ENCODE data around the gene CDYL. TPM values are rescaled to one million over a fixed set of nuclear protein-coding genes. Genes with fewer than 3 reads are reported as not detected.

Gene CDYL
- polyA plus RNA-seq, 3 donors, result 2.9 to 21.2 (median 4.2) TPM

GRCh38 chr6:4760773-4761172 is 15.4 kb upstream of the CDYL start:
- Histone ChIP-seq H3K36me3 (replicated peaks in 1 of 2; ENCODE audit: control insufficient read depth in 1 of 2, insufficient read depth in 2 of 2, low read length in 2 of 2) (no peaks in the 10 kb centered on the region), H3K4me2 (replicated peaks; ENCODE audit: extremely low read depth, low read length, poor library complexity, severe bottlenecking) (no peak overlapping the region), H3K79me2 (ENCODE audit: insufficient read depth, low read length) (no peaks in the 10 kb centered on the region), H2AFZ (ENCODE audit: insufficient read depth, low read depth, low read length, poor library complexity, severe bottlenecking) (no peak overlapping the region), H3K27ac (ENCODE audit: low read depth in 1 of 2, low read length in 2 of 2) (no peak overlapping the region), H3K4me3 (replicated peaks in 1 of 3; ENCODE audit: low read depth in 2 of 3, low read length in 3 of 3) (no peak overlapping the region), H3K4me1 (ENCODE audit: control insufficient read depth in 1 of 2, insufficient read depth in 2 of 2, low read length in 2 of 2) (no peaks in the 10 kb centered on the region), H4K20me1 (ENCODE audit: insufficient read depth, low read length) (no peaks in the 10 kb centered on the region), H3K9ac (ENCODE audit: insufficient read depth, low read length, poor library complexity, severe bottlenecking) (no peak overlapping the region), H3K9me3 (replicated peaks in 1 of 2; ENCODE audit: control insufficient read depth in 1 of 2, insufficient read depth in 1 of 2, low read length in 2 of 2) (peaks cover 5 to 18% of the 10 kb centered on the region in 2 donors), H3K27me3 (ENCODE audit: control insufficient read depth in 2 of 2, insufficient read depth in 2 of 2, low read length in 2 of 2) (no peaks in the 10 kb centered on the region)
- Mint-ChIP-seq H3K27ac (no peak overlapping the region), H3K36me3 (no peaks in the 10 kb centered on the region), H3K4me3 (no peak overlapping the region), H3K27me3 (ENCODE audit: low read depth in 3 of 3) (peaks cover 4 to 18% (median 4%) of the 10 kb centered on the region in 3 donors), H3K4me1 (no peaks in the 10 kb centered on the region), H3K9me3 (peaks cover 13 to 29% (median 19%) of the 10 kb centered on the region in 7 donors)
- no peak for DNase-seq
- no peak for TF ChIP-seq CTCF (IDR thresholded peaks at IDR 0.05)
- intact Hi-C loops (cut with micrococcal nuclease), result no loop called here
- WGBS (ENCODE audit: insufficient coverage), result no CpG with 5 or more reads among the region's 3 CpGs

- peaks cover 2 to 16% (median 3%) of the 10 kb centered on the region in 3 donors for H3K27me3 Mint-ChIP-seq (ENCODE audit: low read depth in 3 of 3)
- no peaks in the 10 kb centered on the region for H3K27me3 ChIP-seq (ENCODE audit: control insufficient read depth in 2 of 2, insufficient read depth in 2 of 2, low read length in 2 of 2)
- no peak overlapping the region for H3K27ac Mint-ChIP-seq
- no peaks in the 10 kb centered on the region for H3K4me1 ChIP-seq (ENCODE audit: control insufficient read depth in 1 of 2, insufficient read depth in 2 of 2, low read length in 2 of 2)
- H3K9ac ChIP-seq (ENCODE audit: insufficient read depth, low read length, poor library complexity, severe bottlenecking), result no peak overlapping the region
- no peaks in the 10 kb centered on the region for H3K36me3 Mint-ChIP-seq
- intact Hi-C loops (cut with micrococcal nuclease), result no loop called here
- no peak for TF ChIP-seq CTCF (IDR thresholded peaks at IDR 0.05)
- no peak overlapping the region for H3K4me3 ChIP-seq (replicated peaks in 1 of 3; ENCODE audit: low read depth in 2 of 3, low read length in 3 of 3)
- H3K4me3 Mint-ChIP-seq, result no peak overlapping the region
- DNase-seq, result no peak
- peaks cover 5 to 18% of the 10 kb centered on the region in 2 donors for H3K9me3 ChIP-seq (replicated peaks in 1 of 2; ENCODE audit: control insufficient read depth in 1 of 2, insufficient read depth in 1 of 2, low read length in 2 of 2)
- no peaks in the 10 kb centered on the region for H3K79me2 ChIP-seq (ENCODE audit: insufficient read depth, low read length)
- H3K9me3 Mint-ChIP-seq, result peaks cover 13 to 29% (median 19%) of the 10 kb centered on the region in 7 donors
- no peak overlapping the region for H3K27ac ChIP-seq (ENCODE audit: low read depth in 1 of 2, low read length in 2 of 2)
- no peaks in the 10 kb centered on the region for H3K36me3 ChIP-seq (replicated peaks in 1 of 2; ENCODE audit: control insufficient read depth in 1 of 2, insufficient read depth in 2 of 2, low read length in 2 of 2)
- H4K20me1 ChIP-seq (ENCODE audit: insufficient read depth, low read length), result no peaks in the 10 kb centered on the region
- no peaks in the 10 kb centered on the region for H3K4me1 Mint-ChIP-seq
- H2AFZ ChIP-seq (ENCODE audit: insufficient read depth, low read depth, low read length, poor library complexity, severe bottlenecking), result no peak overlapping the region
- no peak overlapping the region for H3K4me2 ChIP-seq (replicated peaks; ENCODE audit: extremely low read depth, low read length, poor library complexity, severe bottlenecking)
Observed at GRCh38 chr6:4762294-4762693, 13.9 kb upstream of the CDYL start.
